Adipocyte (in vitro differentiated cells): ENCODE results near the gene PPP2R5D.

ENCODE experiments used
- DNase-seq: peaks from one replicate; pipeline ENCODE4 v3.0.0-alpha.2; 2015; ENCODE audit warnings: low read depth
- H3K27me3 ChIP-seq: replicated peaks from 2 replicates; pipeline ENCODE4 v1.7.0; 2013; ENCODE audit warnings: mild to moderate bottlenecking, low read length, moderate library complexity; ENCODE audit not compliant: control insufficient read depth, insufficient read depth
- H3K36me3 ChIP-seq: 2 replicates; pipeline ENCODE4 v1.7.0; 2013; ENCODE audit warnings: low read length, mild to moderate bottlenecking, moderate library complexity; ENCODE audit not compliant: control insufficient read depth, insufficient read depth, severe bottlenecking
- H3K4me1 ChIP-seq: 2 replicates; pipeline ENCODE4 v1.7.0; 2013; ENCODE audit warnings: mild to moderate bottlenecking, low read length, moderate library complexity; ENCODE audit not compliant: control insufficient read depth, insufficient read depth
- H3K4me3 ChIP-seq: 2 replicates; pipeline ENCODE4 v1.7.0; 2013; ENCODE audit warnings: mild to moderate bottlenecking, low read length, moderate library complexity
- H3K9ac ChIP-seq: 2 replicates; pipeline ENCODE4 v1.7.0; 2013; ENCODE audit warnings: mild to moderate bottlenecking, low read length, moderate library complexity
- H3K9me3 ChIP-seq: 2 replicates; pipeline ENCODE4 v1.7.0; 2013; ENCODE audit warnings: mild to moderate bottlenecking, low read length, moderate library complexity; ENCODE audit not compliant: control insufficient read depth

Gene PPP2R5D

DNA sequence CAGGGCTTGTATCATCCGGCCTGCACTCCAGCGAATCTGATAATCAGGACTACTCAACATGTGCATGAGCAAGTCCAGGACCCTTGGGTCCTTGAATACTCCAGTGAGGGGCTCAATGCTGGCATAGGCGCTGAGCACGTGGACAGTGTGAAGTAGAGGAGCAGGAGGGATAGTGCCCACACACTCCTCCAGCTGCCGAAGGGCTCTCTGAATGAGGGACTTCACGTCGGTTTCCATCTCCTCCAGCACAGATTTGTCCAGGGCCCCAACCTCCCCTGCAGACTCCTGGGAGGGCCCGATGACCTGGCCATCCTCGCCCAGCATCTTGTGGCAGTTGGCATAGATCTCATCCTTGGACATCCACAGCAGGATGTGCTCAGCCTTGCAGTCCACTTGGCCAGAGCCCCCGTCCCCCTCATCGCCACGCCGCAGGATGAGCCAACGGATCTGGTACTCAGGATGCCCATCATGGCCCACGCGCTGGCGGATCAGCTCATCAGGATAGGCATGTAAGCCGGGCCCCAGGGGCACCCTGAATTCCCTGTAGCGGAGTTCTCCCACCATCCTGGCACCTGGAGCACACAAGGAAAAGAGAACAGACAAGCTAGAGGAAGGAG, 68.0 kb downstream of the PPP2R5D start:
- peak overlapping the region; percentile 98 for H3K9ac ChIP-seq
- peak overlapping the region; percentile 90 for H3K4me3 ChIP-seq
- H3K27me3 ChIP-seq: no peaks in the 10 kb centered on the region
- no peaks in the 10 kb centered on the region for H3K9me3 ChIP-seq
- H3K4me1 ChIP-seq: peaks cover 26% of the 10 kb centered on the region
- H3K36me3 ChIP-seq: peaks cover 47% of the 10 kb centered on the region
- DNase-seq: no peak

DNA sequence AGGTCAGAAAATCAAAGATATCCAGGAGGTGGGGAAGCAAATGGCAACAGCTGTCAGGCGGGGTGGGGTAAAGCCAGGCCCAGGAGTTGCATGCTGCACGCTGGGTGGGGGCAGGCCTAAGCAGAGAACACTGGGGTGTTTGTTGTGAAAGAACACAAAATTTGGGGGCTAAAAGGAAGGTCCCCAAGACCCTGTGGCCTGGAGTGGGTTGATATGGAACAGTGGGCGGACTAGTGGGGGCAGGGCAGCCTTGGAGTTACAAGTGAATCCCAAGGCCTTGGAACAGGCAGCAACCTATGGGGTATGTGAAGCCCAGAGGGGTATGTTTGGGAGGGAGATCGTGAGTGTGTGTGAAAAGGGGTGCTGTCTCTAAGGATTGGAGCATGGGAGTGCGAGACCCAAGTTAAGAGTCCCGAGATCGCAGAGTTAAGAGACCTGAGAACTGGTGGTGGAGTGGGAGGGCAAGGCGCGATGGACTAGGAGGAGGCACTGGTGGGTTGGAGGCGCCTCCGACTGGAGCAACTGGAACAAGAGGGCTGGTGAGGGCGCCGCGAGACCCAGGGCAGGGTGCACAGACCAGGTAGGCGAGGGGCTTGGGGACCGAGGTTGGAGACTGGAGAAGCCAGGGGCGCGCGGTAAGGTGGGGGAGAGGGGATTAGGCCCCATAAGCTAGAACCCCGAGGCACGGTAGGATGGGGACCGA, 68.6 kb downstream of the PPP2R5D start:
- Histone ChIP-seq H3K4me3 (peak overlapping the region; percentile 90), H3K27me3 (no peaks in the 10 kb centered on the region), H3K4me1 (peaks cover 28% of the 10 kb centered on the region), H3K9ac (peak overlapping the region; percentile 98), H3K36me3 (peaks cover 45% of the 10 kb centered on the region), H3K9me3 (no peaks in the 10 kb centered on the region)
- peak; percentile 37 for DNase-seq

DNA sequence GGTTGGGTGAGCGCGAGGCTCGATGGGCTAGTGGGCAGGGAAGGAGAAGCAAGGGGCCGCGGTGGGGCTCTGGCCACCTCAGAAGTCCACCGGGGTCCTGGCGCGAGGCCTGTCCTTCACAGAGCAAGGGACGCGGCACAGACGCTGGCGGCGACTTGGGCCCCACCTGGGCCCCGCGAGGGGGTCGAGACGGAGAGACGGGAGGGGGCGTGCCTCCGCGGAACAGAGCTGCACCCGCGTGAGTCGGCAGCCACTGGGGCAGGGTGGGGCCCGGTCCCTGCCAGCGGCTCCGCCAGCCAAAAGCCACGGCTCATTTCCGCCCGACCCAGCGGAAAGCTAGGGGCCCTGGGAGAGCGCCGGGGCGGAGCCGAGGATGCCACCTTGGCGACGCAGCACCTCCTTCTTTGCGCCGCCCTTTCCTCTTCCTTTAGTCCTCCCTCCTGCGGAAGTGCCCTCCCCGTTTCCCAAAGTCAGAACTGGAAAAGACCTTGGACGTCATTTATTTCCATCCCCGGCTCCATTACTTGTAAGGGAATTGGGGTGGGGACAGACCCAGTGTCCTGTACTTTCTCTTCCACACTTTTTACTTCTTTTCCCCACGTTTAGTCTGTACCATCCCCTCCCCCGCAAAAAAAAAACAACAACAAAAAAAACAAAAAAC, 69.3 kb downstream of the PPP2R5D start, which contains the start of gene CUL7:
CUL7 (minus strand) TSS at position 307 of the 661 bp plus-strand sequence. CDS start 1,063 bp downstream, outside the sequence.
- Histone ChIP-seq H3K9me3 (no peaks in the 10 kb centered on the region), H3K9ac (peak within 1 kb of the TSS; percentile 98), H3K36me3 (peaks cover 40% of the 10 kb centered on the region), H3K4me1 (peaks cover 35% of the 10 kb centered on the region), H3K4me3 (peak within 1 kb of the TSS; percentile 90), H3K27me3 (no peaks in the 10 kb centered on the region)
- DNase-seq: peak; percentile 98

DNA sequence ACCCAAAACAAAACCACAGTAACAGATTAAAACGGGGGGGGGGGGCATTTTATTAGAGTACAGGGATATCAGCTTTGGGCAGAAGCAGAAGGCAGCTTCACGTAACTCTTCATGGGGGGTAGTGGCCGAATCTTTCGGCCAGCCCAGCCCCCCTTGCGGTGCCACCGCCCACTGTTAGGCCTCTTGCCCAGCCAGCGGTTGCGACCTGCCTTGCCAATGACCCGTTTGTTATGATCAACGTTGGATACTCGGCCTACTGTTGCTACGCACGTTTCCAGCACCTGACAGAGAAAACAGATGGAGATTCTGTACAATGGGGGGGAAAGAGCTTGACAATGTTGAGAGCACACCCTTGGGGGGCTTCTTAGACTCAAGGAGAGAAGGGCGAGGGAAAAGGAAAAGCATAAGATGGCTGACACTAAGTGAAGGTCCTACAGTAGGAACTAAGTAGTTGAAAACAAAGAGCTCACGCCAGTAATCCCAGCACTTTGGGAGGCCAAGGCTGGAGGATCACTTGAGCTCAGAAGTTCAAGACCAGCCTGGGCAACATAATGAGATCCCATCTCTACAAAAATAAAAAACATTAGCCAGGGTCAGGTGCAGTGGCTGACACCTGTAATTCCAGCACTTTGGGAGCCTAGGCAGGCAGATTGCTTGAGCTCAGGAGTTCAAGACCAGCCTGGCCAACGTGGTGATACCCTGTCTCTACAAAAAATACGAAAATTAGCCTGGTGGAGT, 70.0 kb downstream of the PPP2R5D start:
- DNase-seq: no peak
- H3K27me3 ChIP-seq: no peaks in the 10 kb centered on the region
- peaks cover 35% of the 10 kb centered on the region for H3K36me3 ChIP-seq
- peaks cover 36% of the 10 kb centered on the region for H3K4me1 ChIP-seq
- peak overlapping the region; percentile 90 for H3K4me3 ChIP-seq
- H3K9ac ChIP-seq: peak overlapping the region; percentile 98
- H3K9me3 ChIP-seq: no peaks in the 10 kb centered on the region

DNA sequence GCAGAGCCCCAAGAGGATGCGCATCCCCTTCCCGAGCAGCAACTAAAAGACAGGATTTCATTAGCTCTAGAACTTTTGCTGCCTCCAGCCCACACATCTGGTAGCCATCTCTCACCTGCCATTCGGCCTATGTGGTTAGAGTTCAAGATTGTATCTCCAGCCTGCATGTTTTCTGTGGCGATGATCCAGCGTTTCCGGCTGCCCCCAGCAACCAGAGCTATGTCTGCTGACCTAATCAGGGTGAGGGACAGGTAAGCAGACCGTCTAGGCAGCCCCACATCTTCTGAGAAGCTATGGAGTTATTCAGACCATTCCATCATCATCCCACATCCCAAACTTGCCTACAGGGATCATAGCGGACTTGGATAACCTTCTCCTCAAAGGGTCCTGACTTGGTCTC, 71.6 kb downstream of the PPP2R5D start:
- H3K36me3 ChIP-seq: peaks cover 26% of the 10 kb centered on the region
- peaks cover 41% of the 10 kb centered on the region for H3K4me1 ChIP-seq
- H3K9ac ChIP-seq: no peak overlapping the region
- no peak for DNase-seq
- H3K4me3 ChIP-seq: no peak overlapping the region
- no peaks in the 10 kb centered on the region for H3K27me3 ChIP-seq
- no peaks in the 10 kb centered on the region for H3K9me3 ChIP-seq

DNA sequence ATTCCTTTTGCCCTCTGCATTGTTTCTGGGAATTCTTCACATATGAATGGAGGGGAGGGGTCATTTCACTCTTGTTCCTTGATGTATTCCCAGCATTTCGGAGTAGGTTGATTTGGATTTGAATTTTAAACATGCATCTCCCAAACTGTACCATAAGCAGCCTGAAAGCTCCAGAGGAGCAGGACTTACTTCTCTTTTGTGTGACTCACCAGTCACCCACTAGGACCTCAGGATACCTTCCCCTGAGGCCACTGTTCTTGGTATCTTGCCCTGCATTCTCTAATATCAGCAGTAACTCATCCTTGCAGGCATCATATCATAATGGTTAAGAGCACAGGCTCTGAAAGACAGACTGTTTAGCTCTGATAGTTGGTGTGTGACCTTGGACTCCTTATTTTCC, 74.2 kb downstream of the PPP2R5D start:
- peaks cover 24% of the 10 kb centered on the region for H3K4me1 ChIP-seq
- peak overlapping the region; percentile 97 for H3K9ac ChIP-seq
- H3K9me3 ChIP-seq: no peaks in the 10 kb centered on the region
- no peak for DNase-seq
- peak overlapping the region; percentile 92 for H3K4me3 ChIP-seq
- H3K27me3 ChIP-seq: no peaks in the 10 kb centered on the region
- H3K36me3 ChIP-seq: peaks cover 25% of the 10 kb centered on the region

DNA sequence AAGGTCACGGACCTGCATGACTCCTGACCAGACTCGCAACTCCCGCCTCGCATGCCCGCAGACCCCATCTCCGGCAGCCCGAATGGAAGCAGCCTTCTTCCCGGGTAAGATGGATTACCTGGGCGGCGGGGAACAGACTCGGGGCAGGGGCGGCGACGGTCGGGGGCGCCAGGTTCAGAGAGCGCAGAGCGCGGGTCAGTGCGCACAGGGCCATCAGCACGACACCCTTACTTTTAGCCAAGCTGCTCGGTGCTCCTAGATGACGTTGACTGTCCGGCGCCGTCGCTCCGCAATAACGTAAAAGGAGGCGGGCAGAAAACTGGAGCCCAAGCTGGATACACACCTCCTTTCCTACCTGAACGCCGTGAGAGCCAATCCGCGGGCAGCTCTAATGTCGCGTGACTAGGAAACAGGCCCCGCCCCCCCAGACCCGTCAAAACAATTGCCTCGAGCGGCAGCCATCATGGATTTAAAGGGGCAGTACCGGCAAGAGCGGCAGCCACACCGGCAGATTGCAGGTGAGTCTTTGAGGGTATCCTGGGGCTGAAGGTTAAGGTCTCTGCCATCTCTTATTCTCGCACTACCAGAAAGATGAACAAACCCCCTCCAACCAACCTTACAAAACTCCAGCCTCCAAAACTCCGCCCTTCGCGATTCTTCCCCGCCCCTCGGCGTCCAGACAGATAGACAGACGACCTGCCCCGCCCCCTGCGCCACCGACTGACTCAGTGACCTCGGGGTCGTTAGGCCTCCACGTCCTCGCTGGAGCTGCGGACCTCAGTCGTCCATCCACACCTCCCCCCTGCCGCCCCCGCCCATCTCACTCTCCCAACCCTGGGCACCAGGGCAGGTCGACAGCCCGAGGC, 75.0 kb downstream of the PPP2R5D start, which contains the start of the genes KLC4 and MRPL2:
KLC4 (plus strand) TSS at position 464 of the 866 bp plus-strand sequence. CDS start 1,705 bp downstream, outside the sequence.
MRPL2 (minus strand) TSS at position 267 of the 866 bp plus-strand sequence; CDS start at position 214, 53 bp downstream.
- Histone ChIP-seq H3K36me3 (peaks cover 23% of the 10 kb centered on the region), H3K27me3 (no peaks in the 10 kb centered on the region), H3K9ac (peak within 1 kb of the TSS; percentile 97), H3K9me3 (no peaks in the 10 kb centered on the region), H3K4me1 (peaks cover 19% of the 10 kb centered on the region), H3K4me3 (peak within 1 kb of the TSS; percentile 92)
- DNase-seq: peak; percentile 100

DNA sequence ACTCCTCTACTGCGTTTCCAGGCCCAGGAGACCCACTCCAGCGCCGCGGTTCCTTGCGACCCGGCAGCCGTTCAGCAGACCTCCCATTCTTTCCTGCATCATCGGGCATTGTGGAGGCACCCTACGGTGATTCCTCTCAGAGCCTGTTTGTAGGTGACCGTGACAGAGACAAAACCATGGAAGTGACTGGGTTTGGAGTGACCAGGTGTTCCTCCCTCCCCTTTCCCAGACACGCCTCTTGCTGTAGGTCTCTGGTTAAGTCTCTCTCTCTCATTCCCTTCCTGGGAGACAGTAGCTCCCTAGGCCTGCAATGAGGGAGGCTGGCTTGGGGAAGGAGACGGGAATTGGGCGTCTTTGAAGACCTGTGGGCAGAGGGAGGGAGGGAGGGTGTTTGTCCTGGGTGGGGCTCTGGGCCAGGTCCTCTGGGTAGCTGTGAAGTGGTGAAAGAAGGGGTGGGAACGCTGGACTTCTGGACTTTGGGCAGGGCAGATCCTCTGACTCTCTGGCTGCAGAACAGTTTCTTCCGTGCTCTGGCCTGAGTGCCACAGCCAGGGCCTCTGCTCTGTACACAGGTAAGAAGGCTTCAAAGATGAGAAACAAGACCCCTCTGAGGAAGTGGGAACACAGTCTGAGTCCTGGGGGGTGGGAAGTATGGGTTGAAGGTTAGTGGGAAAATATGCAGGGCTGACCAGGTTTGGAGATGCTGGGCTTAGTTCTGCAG, 75.8 kb downstream of the PPP2R5D start:
- H3K9me3 ChIP-seq: no peaks in the 10 kb centered on the region
- H3K4me3 ChIP-seq: peak overlapping the region; percentile 92
- peaks cover 19% of the 10 kb centered on the region for H3K4me1 ChIP-seq
- peaks cover 19% of the 10 kb centered on the region for H3K36me3 ChIP-seq
- peak overlapping the region; percentile 97 for H3K9ac ChIP-seq
- DNase-seq: peak; percentile 9
- no peaks in the 10 kb centered on the region for H3K27me3 ChIP-seq

DNA sequence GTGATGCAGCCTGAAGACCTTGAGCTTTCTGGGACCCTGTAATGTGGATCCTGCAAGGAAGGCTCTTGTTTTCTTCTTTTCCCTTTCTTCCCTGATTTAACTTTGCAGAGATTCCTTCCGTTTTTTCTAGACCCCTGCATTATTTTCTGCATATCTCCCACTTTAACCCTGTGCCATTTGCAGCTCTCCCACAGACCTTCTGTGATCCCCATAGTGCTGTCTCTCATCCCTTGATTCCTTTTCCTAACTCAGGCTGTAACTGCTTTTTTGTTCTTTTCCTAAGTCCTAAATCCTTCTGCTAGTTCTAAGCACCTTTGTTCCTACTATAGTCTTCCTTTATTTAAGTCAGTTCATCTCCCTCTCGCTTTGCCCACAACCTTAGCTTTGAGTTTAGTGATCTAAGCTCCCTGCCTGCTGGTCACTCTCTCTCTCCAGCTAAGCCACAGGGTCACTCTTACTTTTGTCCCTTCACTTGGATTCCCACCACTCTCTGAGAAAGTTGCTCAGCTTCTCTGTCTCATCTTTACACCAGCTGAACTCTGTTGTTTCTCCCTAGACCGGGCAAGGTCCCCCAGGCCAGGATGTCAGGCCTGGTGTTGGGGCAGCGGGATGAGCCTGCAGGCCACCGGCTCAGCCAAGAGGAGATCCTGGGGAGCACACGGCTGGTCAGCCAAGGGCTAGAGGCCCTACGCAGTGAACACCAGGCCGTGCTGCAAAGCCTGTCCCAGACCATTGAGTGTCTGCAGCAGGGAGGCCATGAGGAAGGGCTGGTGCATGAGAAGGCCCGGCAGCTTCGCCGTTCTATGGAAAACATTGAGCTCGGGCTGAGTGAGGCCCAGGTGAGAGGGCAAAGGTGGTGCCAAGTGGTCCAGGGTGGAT, 76.6 kb downstream of the PPP2R5D start:
- no peaks in the 10 kb centered on the region for H3K27me3 ChIP-seq
- peak overlapping the region; percentile 97 for H3K9ac ChIP-seq
- no peak for DNase-seq
- peaks cover 18% of the 10 kb centered on the region for H3K36me3 ChIP-seq
- H3K9me3 ChIP-seq: no peaks in the 10 kb centered on the region
- H3K4me3 ChIP-seq: peak overlapping the region; percentile 92
- H3K4me1 ChIP-seq: peaks cover 19% of the 10 kb centered on the region
